ENCODE data around the gene SCYGR7. TPM values are rescaled to one million over a fixed set of nuclear protein-coding genes. Genes with fewer than 3 reads are reported as not detected.

SCYGR7 gene
- total and polyA plus RNA-seq, 2 of the 13 experiments (the other 11 are each of a cell fraction or from before 2014, with no cell fraction given), result not detected

- TF ChIP-seq ZNF530 (CRISPR knock-in tag; IDR thresholded peaks at IDR 0.05; ENCODE audit: low read depth) (no peak), KMT2B (CRISPR knock-in tag; IDR thresholded peaks at IDR 0.05) (no peak), TCF7 (IDR thresholded peaks at IDR 0.05; ENCODE audit: low read depth) (no peak; the same call in 1 of the 2 replicates), UBTF (CRISPR knock-in tag; IDR thresholded peaks at IDR 0.05) (no peak), FOXP1 (IDR thresholded peaks at IDR 0.05) (no peak), FOXP1 (CRISPR knock-in tag; IDR thresholded peaks at IDR 0.05) (no peak), EP300 (IDR thresholded peaks at IDR 0.05; ENCODE audit: low read depth in 2 of 2, low read length in 2 of 2) (no peak; a peak in 1 of 4 replicates), EP300 (CRISPR knock-in tag; IDR thresholded peaks at IDR 0.05; ENCODE audit: borderline replicate concordance) (no peak), ZNF34 (CRISPR knock-in tag; IDR thresholded peaks at IDR 0.05; ENCODE audit: borderline replicate concordance) (no peak), HNF1B (CRISPR knock-in tag; IDR thresholded peaks at IDR 0.05) (no peak), NFRKB (IDR thresholded peaks at IDR 0.05) (no peak), ZBTB38 (CRISPR knock-in tag; IDR thresholded peaks at IDR 0.05) (no peak), HNF4G (IDR thresholded peaks at IDR 0.05; ENCODE audit: borderline replicate concordance, low read depth, low read length) (peak; percentile 26; the same call in 1 of the 2 replicates), HNF4G (CRISPR knock-in tag; IDR thresholded peaks at IDR 0.05; ENCODE audit: borderline replicate concordance, low read depth) (no peak), ZNF468 (CRISPR knock-in tag; IDR thresholded peaks at IDR 0.05) (no peak), FOXA3 (CRISPR knock-in tag; IDR thresholded peaks at IDR 0.05) (0 out of 2 replicates have a peak, but pooled peaks have one; percentile 15), ZNF577 (CRISPR knock-in tag; IDR thresholded peaks at IDR 0.05; ENCODE audit: borderline replicate concordance, low read depth) (no peak), NR2F6 (IDR thresholded peaks at IDR 0.05) (0 out of 2 replicates have a peak, but pooled peaks have one; percentile 9), NR2F6 (CRISPR knock-in tag; IDR thresholded peaks at IDR 0.05) (no peak), EHMT2 (IDR thresholded peaks at IDR 0.05; ENCODE audit: borderline replicate concordance, low read depth, low read length) (peak; percentile 68; the same call in 1 of the 2 replicates), PRPF4 (IDR thresholded peaks at IDR 0.05; ENCODE audit: low read depth, low read length, poor library complexity, severe bottlenecking) (no peak), ZNF598 (CRISPR knock-in tag; IDR thresholded peaks at IDR 0.05; ENCODE audit: borderline replicate concordance) (no peak)
- TF ChIP-seq, protein P1, sequence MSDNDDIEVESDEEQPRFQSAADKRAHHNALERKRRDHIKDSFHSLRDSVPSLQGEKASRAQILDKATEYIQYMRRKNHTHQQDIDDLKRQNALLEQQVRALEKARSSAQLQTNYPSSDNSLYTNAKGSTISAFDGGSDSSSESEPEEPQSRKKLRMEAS (IDR thresholded peaks at IDR 0.05), result peak; percentile 53; the same call in 1 of the 2 replicates
- TF ChIP-seq, protein P2, sequence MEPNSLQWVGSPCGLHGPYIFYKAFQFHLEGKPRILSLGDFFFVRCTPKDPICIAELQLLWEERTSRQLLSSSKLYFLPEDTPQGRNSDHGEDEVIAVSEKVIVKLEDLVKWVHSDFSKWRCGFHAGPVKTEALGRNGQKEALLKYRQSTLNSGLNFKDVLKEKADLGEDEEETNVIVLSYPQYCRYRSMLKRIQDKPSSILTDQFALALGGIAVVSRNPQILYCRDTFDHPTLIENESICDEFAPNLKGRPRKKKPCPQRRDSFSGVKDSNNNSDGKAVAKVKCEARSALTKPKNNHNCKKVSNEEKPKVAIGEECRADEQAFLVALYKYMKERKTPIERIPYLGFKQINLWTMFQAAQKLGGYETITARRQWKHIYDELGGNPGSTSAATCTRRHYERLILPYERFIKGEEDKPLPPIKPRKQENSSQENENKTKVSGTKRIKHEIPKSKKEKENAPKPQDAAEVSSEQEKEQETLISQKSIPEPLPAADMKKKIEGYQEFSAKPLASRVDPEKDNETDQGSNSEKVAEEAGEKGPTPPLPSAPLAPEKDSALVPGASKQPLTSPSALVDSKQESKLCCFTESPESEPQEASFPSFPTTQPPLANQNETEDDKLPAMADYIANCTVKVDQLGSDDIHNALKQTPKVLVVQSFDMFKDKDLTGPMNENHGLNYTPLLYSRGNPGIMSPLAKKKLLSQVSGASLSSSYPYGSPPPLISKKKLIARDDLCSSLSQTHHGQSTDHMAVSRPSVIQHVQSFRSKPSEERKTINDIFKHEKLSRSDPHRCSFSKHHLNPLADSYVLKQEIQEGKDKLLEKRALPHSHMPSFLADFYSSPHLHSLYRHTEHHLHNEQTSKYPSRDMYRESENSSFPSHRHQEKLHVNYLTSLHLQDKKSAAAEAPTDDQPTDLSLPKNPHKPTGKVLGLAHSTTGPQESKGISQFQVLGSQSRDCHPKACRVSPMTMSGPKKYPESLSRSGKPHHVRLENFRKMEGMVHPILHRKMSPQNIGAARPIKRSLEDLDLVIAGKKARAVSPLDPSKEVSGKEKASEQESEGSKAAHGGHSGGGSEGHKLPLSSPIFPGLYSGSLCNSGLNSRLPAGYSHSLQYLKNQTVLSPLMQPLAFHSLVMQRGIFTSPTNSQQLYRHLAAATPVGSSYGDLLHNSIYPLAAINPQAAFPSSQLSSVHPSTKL (CRISPR knock-in tag; IDR thresholded peaks at IDR 0.05), result peak; percentile 46; the same call in 1 of the 2 replicates
Observed at GRCh38 chr2:227761740-227762476, 33.8 kb downstream of the SCYGR7 start (continued).
